Measurements from ENCODE around the gene PPM1A.

- no peak for TF ChIP-seq CTCF (conservative IDR thresholded peaks at IDR 0.05; ENCODE audit: low read depth, low read length)
- no peak for TF ChIP-seq EZH2 (IDR thresholded peaks at IDR 0.05; ENCODE audit: borderline replicate concordance, low read depth, low read length, poor library complexity, severe bottlenecking)
Measured at GRCh38 chr14:60241091-60241490, 7.9 kb upstream of the PPM1A start.

Measured in A673 (cell line).